GM18870 (cell line): ENCODE results near the gene CCDC116.
A peak's percentile ranks its signal among the peaks of the same experiment; 100 is the strongest.
"Not testable (repeated sequence)": the region's sequence is repeated elsewhere in the genome, so short reads cannot be mapped to it uniquely, and the experiment has no call there.

Experiments used
- ATAC-seq: cut with Tn5 transposase; IDR thresholded peaks from one replicate; pipeline ENCODE4 v1.9.1; 2021; ENCODE audit warnings: moderate library complexity; ENCODE audit not compliant: unreplicated experiment

The CCDC116 gene

DNA sequence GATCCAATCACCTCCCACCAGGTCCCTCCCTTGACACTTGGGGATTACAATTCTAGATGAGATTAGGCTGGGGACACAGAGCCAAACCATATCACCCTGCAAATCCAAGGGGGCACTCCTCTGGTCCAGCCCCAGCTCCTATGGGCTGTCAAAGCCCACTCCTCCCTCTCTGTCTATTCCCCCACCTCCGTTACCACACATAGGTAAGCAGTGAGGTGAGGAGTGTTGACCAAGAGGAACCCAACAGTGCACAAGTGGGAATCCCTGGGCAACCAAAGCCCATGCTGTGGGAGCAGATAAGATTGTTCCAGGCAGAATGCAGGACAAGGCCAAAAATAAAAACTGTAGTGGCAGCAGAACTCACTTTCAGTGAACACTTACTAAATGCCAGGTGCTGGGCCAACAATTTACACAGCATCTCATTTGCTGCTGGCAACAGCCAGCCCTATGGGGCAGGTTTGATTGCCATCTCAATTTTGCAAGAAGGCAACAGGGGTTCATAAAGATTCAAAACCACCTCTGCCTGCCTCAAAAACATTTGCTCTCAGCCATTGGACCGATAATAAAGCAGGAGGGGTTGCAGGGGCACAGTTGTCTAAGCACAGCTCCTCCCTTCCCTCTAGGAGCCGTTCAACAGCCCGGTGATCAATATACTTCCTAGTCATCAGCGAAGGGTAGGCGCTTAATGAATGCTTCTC lies 18.4 kb downstream of the CCDC116 start:
- ATAC-seq = no peak

DNA sequence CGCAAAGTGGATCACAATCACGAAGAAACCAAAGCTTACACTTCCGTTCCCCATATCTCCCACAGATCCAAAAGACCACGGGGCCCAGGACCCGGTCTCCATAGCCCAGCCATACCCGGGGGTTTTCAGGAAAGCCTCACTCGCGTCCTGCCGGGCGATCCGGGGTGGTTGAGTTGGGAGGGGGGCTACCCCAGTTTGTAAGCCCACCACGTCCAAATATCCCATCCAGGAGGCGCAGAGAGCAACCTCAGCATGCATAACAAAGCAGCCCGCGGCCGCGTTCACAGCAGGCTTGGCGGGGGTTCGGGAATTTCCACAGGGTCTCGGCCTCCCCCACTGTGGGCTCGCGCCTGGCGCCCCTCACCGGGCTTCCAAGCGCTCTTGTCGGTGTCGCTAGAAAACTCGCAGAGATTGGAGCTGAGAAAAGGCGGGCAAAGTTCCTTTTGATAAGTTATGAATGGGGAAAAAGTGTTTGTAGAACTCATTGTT lies 19.0 kb downstream of the CCDC116 start:
- ATAC-seq = peak; percentile 10

DNA sequence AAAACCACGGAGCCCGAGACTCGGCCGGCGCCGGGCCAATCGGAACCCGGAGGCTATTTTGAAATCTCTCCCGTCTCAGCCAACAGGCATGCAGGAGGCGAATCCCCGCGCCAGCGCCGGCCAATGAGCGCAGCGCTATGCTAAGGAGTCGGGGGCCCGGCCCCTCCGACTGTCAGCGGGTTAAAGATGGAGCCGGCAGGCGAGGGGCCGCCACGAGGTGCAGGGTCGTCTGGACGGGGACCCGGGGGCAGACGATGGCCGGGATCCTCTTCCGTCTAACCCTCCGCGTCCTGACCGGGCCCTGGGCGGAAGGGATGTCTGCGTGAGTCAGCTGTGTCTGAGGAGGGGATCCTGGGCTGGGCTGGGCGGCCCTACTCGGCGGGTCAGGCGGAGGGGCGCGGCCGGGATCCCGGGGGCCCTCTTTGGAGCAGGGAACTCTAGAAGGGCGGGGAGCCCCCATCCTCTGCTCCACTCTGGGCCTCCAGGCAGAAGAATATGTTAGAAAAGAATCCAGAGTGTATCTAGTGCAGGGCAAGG lies 19.5 kb downstream of the CCDC116 start:
- peak; percentile 78 for ATAC-seq

DNA sequence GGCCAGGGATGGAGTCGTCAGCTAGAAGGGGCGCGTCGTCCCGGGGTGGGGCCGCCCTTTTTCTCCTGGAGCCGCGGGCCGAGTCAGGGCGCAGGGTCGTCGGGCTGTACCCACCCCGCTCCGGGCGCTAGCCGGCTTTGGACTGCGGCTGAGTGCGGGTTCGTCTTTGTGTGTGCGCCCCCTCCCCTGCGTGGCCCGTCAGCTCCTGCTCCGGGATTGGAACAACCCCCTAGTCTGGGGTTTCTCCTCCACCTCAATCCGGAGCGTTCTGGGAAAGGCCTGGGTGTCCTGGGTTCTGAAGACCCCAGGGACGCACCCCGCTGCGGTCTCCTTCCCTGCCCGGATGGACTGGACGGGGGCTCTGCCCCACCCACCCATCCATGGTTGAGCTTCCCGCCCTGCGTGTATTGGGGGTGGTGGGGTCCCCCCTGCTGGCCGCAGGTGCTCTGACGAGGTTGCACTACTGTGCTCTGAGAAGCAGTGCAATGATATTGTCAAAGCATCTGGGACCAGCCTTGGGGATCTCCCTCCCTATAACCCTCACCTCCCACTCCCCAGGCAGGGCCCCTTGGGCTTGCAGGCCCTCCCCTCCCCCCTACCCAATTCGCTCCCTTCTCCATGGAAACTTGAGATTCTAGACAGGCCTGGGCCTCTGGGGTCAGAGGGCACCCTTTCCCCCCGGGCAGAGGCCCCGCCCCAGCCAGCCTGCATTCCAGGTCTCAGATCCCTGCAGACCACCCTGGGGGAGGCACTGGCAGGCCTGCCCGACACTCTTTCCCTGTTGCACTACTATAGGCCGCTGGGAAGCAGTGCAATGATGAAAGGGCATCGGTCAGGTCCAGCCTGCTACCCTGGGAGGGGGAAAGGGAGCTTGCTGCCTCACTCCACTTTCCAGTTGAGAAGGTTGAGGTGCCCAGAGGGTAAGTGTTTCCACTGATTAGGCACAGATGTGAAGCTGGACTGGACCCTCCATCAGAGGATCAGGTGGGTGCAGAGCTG lies 20.3 kb downstream of the CCDC116 start:
- no peak for ATAC-seq

DNA sequence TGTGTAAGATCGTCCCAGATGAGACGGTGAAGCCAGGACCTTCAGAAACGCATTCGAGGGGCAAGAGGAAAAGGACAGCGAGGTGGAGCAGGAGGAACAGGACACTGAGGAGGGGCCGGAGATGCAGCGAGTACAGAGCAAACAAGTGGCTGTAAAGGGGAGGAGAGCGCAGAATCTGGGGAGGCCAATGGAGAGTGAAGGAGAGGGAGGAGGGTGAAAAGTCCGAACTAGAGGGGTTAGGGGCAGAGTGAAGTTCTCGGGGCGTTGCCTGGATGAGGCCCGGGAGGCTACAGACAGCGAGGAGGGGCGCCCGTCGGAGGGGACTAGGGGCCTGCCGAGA lies 24.4 kb downstream of the CCDC116 start:
- no peak for ATAC-seq

DNA sequence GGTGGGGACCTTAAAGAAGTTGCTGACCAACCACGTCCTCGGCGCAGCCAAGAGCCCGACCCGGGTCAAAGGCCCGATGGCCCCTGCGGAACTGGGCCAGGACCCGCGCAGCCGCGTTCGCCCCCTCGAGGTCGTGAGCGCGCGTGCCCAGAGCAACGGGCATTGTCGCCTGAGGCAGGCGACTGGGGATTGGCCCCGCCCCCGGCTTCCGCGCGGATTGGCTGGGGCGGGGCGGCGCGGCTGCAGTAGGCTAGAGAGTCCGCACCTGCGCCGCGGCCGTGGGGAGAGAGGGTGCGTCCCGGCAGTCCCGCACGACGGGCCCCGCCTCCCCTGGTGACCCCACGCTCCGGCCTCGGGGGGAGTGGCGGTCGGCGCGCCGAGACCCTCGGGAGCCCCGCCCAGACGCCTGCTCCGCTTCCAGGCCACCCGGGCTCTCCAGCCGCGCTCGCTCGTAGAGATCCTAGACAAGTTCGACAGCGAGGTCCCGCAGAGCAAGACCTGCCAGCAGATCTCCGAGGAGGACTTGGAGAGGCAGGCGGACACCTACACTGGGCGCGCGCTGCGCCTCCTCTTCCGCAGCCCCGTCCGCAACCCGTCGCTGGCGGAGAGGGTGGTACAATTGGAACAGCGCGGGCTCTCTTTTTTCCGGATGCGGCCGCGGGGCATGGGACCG lies 24.9 kb downstream of the CCDC116 start:
- no peak for ATAC-seq

DNA sequence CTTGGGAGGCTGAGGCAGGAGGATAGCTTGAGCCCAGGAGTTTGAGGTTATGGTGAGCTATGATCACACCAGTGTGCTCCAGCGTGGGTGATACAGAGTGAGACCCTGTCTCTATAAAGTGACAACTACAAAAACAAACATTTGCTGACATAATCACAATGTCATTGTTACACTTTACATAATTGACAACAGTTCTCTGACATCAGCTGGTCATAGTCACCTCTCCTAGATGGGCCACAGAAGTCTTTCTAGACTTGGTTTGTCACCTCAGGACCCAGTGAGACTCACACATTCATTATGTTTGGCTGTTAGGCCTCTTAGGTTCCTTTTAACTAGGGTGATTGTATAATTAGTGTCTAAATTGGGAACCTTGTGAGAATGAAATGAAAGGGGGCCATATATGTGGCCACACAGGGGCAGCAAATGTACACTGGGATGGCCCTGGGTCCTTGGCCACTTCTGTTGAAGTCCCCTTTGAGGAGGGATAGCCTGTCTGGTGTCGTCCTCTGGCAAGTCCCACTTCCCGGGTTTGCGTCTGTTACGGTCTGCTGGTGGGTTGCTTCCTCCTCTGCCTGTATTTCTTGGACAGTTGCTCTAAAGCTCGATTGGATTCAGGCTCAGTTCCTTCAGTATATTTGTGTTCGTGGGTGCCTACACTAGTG lies 27.4 kb downstream of the CCDC116 start:
- ATAC-seq = no peak

DNA sequence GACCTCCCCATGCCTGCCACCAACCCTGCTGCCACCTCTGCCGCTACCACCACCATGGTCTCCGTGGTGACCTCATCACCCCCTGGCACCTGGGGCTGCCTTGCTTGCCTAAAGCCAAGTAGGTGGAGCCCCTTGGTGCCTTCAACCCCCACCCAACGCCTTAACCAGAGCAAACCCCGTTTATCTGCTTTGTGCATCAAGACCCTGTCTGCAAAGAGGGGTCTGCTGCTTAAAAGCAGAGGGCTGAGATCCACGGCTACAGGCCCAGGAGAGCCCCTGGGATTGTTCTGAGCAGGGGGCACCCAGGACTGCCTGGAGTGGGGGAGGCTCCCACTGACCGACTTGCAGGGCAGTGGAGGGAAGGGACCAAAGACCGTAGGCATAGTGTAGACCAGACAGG lies 28.3 kb downstream of the CCDC116 start:
- ATAC-seq = no peak

DNA sequence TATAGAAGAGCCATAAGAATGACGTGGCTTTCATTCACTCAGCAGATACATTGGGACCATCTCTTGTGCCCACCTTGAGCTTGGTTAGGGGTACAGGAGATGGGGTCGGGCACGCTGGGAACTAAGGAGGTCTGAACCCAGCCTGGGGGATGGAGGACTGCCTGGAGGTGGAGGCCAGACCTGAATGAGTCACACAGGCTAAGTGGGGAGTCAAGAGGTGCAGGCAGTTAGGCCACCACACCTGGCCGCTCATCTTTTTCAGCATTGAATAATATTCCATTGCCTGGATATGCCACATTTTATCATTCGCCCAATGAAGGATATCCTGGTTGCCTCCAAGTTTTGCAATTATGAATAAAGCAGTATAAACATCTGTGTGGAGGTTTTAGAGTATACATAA lies 29.4 kb downstream of the CCDC116 start:
- ATAC-seq = no peak

DNA sequence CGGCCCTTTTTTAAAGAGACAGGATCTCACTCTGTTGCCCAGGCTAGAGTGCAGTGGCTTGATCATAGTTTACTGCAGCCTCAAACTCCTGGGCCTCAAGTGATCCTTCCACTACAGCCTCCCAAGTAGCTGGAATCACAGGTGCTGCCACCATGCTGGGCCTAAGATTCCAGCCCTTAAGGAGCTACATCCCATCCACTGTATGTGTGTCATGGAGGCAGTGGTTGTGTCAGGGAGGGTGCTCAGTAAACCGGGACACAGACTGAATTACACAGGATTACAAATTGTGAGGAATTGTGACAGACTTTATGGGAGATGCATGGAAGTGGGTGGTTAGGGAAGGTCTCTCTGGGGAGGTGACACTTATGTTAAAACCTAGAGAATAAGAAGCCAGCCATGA lies 31.2 kb downstream of the CCDC116 start:
- no peak for ATAC-seq

DNA sequence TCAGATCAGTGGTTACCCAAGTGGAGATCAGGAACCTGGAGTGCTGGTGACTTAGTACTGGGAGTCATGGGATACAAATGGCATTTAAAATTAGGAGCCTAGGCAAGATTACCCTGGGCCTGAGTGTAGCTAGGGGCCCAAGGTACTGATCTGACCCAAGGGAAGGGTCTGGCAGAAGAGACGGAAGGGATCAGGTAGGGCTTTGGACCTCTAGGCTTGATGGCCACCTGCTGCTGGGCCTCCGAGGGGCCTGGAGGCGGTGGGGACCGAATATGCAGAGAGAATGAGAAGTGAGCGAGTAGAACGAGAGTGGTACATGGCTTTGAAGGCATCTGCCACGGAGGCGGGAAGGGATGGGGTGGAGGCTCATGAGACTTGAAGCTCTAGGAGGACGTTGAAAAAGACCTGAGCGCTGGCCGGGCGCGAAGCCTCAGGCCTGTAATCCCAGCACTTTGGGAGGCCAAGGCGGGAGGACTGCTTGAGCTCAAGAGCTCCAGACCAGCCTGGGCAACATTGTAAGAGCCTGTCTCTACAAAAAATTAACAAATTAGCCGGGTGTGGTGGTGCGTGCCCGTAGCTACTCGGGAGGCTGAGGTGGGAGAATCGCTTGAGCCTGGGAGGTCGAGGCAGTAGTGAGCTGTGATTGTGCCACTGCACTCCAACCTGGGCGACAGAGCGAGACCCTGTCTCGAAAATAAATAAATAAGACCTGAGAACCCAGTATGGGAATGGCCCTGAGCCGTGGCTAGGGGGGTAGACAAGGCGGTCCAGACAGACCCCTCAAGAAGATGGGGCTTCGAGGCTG lies 32.7 kb downstream of the CCDC116 start:
- ATAC-seq = no peak

DNA sequence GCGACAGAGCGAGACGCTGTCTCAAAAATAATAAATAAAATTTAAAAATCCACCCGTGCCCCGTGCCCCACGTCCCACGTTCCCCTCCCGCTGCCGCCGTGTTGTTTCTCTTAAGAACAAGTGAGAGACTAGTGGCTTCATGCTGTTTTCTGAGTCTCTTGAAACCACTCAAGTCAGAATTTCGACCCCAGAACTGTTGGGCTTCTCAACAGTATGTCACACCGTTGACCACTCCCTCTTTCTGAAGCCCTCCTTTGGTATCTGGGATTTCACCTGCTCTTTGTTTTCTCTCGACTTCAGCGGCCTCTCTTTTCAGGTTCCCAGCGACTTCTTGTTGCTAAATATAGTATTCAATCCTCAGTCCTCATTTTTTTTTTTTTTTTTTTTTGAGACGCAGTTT lies 34.2 kb downstream of the CCDC116 start:
- ATAC-seq = no peak

DNA sequence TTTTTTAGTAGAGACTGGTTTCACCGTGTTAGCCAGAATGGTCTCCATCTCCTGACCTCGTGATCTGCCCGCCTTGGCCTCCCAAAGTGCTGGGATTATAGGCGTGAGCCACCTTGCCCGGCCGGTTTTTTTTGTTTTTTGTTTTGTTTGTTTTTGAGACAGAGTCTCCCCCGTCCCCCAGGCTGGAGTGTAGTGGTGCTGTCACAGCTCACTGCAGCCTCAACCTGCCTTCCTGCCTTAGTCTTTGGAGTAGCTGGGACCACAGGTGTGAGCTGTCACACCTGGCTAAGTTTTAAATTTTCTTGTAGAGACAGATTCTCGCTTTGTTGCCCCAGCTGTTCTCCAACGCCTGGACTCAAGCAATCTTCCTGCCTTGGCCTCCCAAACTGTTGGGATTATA lies 36.5 kb downstream of the CCDC116 start:
- no peak for ATAC-seq

DNA sequence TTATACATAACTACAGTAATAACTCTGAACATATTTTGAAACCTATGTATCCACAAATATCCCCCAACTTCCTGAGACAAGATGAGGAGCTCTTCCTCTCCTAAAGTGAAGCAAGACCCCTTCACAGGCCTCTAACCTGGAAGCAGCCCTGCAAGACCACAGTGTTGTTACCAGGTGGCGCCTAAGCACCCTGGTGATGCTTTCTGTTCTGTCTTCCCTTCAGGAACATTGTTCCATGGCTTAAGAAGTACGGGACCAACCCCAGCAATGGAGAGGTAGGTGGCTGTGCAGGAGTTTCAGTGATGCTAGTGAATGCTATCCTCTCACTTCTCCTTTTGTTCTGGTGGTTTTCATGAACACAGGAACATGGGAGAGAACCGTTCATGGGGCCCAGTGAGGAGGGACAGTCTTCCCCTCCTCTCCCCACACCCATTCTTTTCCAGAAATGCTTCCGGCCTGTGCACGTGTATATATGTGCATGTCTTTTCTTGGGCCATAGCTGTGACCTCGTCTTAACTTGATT lies 39.6 kb downstream of the CCDC116 start:
- ATAC-seq = no peak

DNA sequence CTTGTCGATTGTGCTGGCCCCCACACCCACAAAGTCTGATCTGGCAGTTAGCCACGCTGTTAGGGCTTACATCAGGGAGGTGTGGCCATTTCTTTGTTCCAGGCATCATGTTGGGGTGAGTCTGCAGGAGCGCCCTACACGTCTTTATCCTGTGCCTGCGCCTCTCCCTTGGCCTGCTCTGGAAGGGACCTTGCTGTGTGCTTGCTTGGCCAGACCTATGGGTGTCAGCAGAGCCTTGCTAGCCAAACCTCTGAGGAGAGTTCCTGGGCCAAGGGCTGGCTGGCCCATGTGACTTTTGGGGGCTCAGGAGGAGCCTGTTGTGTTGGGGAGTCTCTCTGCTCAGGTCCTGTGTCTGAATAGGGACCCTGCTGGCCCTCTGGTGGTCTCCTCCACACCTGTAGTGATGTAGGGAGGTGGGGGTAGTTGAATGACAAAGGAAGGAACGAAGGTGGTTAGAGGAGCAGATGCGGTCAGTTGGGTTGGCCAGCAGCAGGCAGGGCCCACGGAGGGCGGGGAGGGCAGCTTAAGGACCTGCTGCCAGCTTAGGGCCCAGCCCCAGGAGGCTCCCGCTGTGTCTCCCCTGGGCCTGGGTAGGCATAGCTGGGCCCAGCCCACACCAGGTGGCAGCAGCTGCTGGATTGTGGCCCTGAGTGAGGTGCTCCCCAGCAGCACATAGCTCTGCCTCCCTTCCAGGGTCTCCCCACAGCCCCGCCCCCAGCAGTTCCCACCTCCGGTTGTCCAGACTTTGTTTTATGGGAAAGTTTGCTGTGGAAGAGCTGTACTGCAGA lies 41.2 kb downstream of the CCDC116 start:
- no peak for ATAC-seq

DNA sequence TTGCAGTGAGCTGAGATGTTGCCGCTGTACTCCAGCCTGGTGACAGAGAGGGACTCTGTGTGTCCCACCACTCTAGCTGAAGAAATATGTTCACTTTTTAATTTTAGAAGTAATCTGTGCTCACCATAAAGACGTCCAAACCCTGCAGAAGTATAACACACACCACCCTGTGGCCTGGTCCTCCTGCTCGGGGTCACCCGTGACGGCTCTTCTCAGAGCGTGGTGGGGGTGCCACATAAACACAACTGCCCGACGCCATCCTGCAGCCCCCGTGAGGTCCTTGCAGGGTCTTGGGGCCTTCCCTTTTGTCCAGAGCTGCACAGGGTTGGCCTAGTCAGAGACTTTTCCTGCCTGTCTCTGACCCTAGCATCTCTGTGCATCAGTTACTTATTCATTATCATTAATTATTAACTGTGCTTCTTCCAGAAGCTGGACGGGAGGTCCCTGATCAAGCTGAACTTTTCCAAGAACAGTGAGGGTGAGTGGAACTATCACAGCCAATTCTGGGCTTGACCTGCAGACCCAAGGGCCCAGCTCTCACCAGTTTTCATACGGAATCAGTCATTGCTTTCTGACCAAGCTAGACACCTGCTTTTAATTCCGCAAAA lies 42.2 kb downstream of the CCDC116 start:
- ATAC-seq = no peak

DNA sequence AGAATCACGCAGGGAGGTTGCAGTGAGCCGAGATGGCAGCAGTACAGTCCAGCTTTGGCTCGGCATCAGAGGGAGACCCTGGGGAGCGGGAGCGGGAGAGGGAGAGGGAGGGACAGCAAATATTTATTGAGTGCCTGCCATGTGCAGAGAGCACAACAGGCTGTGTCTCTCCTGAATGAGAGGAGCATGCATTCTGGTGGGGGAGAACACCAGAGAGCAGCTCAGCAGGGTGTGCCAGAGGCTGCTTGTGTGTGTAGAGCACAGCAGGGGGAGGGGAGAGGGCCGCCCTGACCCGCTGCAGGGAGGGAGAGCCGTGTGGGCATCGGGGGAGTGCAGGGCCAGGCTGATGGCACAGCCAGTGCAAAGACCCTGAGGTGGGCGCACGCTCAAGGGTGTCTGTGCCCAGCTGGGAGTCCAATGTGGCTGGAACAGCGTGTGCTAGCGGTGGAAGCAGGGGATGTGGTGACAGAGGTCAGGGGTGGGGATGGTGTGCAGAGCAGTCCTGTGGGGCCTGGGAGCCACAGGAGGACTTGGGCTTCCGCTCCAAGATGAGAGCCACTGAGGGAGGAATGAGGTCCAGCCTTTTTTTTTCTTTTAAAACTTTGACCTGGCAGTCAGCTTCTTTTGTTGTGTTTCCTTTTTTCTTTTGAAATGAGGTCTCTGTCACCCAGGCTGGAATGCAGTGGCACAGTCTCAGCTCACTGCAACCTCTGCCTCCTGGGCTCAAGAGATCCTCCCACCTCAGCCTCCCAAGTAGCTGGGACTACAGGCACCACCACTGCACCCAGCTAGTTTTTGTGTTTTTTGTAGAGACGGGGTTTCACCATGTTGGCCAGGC lies 45.3 kb downstream of the CCDC116 start:
- ATAC-seq = no peak

DNA sequence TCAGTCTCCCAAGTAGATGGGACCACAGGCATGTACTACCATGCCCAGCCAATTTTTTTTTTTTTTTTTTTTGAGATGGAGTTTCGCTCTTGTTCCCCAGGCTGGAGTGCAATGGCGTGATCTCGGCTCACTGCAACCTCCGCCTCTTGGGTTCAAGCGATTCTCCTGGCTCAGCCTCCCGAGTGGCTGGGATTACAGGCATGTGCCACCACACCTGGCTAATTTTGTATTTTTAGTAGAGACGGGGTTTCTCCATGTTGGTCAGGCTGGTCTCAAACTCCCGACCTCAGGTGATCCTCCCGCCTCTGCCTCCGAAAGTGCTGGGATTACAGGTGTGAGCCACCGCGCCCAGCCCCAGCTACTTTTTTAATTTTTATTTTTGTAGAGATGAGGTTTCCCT lies 46.3 kb downstream of the CCDC116 start:
- not testable (repeated sequence) for ATAC-seq
